Omental fat pad (tissue), 4 donors: ENCODE measurements around the gene ACSS1. TPM values are rescaled to one million over a fixed set of nuclear protein-coding genes. Genes with fewer than 3 reads are reported as not detected.

Source experiments
- ATAC-seq: fragments of 150-250 bp; one replicate; pipeline ENCODE4 v1.9.1; 2016; ENCODE audit warnings: mild to moderate bottlenecking, moderate library complexity; ENCODE audit not compliant: low FRiP score
- DNase-seq: peaks from one replicate; pipeline ENCODE4 v3.0.0-alpha.2; 2019; ENCODE audit warnings: low spot score
- total RNA-seq, 4 donors: library from RNA; depleted of rRNA; stranded (reverse); fragments of >200 nt; gene quantifications; one replicate each; pipeline ENCODE4 v1.1.0, GENCODE V29; 2016
- TF ChIP-seq, protein P1 (sequence below), 3 donors: fragments of 450-650 bp; IDR thresholded peaks; one replicate each; pipeline ENCODE4 v1.5.1; 2016 to 2017; ENCODE audit warnings: antibody characterized with exemption in 3 of 3, mild to moderate bottlenecking in 3 of 3, moderate library complexity in 2 of 3

ACSS1 gene
- total RNA-seq, 4 donors from 2014 or later: 15.9 to 45.4 (median 19.0) TPM

DNA sequence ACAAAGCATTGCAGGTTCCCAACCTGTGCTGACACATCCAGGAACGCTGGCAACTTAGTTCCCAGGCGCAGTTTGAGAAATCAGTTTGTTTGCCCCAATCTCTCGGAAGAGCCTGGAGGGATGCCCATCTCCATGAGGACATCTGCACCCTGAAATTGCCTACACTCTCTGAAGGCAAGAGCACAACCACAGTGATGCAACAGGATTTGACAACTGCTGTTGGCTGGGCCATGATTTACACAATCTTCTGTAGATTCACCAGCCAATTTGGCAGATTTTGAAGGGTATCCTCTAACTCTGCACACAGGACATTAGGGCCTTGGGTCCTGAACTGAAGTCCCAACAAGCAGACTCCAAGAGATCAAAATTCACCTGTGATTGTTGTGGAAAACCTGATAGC lies 68.8 kb downstream of the ACSS1 start:
- DNase-seq: no peak
- ATAC-seq: no peak
- TF ChIP-seq, protein P1, sequence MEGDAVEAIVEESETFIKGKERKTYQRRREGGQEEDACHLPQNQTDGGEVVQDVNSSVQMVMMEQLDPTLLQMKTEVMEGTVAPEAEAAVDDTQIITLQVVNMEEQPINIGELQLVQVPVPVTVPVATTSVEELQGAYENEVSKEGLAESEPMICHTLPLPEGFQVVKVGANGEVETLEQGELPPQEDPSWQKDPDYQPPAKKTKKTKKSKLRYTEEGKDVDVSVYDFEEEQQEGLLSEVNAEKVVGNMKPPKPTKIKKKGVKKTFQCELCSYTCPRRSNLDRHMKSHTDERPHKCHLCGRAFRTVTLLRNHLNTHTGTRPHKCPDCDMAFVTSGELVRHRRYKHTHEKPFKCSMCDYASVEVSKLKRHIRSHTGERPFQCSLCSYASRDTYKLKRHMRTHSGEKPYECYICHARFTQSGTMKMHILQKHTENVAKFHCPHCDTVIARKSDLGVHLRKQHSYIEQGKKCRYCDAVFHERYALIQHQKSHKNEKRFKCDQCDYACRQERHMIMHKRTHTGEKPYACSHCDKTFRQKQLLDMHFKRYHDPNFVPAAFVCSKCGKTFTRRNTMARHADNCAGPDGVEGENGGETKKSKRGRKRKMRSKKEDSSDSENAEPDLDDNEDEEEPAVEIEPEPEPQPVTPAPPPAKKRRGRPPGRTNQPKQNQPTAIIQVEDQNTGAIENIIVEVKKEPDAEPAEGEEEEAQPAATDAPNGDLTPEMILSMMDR (IDR thresholded peaks at IDR 0.05): no peak

DNA sequence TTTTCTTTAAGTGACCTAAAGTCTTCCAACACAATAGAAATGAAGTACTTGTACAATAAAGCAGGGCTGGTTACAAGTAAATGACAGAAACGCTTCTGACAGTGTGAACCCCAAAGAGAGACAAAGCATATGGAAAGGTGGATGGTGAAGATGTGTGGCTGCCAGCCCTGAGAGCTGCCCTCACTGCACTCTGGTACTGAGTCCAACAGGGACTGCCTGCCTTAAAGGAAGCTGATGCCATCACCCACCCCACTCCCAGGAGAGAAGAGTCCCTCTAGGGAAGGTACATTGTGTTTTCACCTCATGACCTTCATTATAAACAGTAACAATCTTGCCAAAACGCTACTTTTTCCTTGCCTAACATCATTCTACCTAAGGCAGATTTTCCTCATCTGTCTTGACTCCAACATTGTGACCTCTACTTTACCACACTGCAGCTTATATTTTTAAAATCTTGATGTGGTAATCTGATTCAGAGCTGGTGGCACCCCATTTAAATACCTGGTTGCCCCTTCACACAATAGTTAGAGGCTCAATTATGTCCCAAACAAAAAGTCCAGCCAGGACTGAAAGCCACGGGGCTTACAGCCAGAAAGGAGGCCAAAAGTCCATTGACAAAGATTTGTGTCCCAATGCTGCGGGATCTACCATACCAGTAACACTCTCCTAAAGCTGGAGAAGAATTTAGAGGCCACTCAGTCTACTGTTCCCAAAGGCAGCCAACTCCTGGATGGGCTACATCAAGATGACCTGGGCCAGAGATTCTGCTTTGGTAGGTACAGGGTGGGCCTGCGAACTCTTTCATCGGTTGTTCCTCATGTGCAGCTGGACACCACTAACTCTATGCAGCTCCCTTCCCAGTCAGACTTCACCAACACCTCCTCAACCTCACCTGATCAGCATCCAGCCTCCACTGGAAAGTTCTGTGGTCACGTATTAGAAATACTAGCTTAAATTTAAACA lies 69.8 kb downstream of the ACSS1 start:
- DNase-seq: no peak
- TF ChIP-seq, protein P1 (IDR thresholded peaks at IDR 0.05): no peak

DNA sequence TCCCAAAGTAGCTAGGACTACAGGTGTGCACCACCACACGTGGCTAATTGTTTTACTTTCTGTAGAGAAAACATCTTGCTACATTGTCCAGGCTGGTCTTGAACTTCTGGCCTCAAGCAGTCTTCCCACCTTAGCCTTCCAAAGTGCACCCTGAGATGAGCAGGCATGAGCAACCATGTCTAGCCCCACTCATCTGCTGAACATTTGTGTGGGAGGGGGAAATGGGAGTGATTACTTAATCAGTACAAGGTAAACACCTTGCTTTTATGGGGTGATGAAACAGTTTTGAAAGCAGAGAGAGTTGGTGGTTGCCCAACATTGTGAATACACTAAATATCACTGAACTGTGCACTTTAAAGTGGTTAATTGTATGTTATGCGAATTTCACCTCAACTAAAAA lies 70.7 kb downstream of the ACSS1 start:
- ATAC-seq (no peak), DNase-seq (no peak)
- TF ChIP-seq, protein P1 (IDR thresholded peaks at IDR 0.05): no peak

More for the DNA sequence above, 69.8 kb downstream of the ACSS1 start:
- no peak for ATAC-seq

DNA sequence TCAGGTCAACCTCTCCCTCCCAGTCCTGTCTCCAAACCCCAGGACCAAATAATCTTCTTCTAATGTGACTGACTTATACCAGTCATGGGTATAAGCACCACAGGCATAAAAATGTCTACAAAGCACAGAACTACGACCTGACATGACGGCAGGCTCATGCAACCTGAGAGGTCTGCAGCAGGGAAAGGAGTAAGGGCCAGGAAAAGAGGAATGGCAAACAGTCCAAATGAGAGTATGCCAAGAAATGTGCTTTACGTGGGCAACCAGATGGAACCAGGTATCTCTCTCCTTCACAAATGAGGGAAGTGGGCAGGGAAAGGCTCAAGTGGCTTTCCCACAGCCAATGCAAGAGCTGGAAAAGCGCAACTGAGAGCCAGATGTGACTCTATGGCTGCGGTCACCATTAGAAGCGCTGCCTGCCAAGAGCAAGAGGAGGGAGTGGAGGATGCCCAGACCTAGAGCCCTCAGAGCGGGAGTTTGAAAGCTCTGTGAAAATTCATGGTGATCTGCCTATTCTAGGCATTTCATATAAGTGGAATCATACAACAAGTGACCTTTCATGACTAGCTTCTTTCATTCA lies 71.4 kb downstream of the ACSS1 start:
- ATAC-seq (no peak), DNase-seq (no peak)
- TF ChIP-seq, protein P1 (IDR thresholded peaks at IDR 0.05): no peak

DNA sequence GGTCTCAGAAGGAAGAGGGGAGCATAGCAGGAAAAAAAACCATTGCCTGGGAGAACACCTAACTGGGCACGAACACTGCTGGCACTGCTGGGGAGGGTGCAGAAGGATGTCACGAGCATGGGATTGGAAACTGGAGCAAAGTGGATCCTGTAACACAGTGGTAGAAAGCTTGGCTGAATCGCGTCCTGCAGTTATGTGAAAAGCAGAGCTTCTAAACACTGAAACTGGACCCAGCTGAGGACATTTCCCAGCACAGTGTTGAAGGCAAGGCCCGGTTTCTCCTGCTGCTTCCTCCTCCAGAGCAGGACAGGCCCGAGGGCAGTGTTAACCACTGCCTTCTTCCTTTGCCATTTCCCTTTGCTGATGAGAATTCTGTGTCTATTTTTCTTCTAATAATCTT lies 72.1 kb downstream of the ACSS1 start:
- ATAC-seq: no peak
- no peak for DNase-seq
- TF ChIP-seq, protein P1 (IDR thresholded peaks at IDR 0.05): no peak

DNA sequence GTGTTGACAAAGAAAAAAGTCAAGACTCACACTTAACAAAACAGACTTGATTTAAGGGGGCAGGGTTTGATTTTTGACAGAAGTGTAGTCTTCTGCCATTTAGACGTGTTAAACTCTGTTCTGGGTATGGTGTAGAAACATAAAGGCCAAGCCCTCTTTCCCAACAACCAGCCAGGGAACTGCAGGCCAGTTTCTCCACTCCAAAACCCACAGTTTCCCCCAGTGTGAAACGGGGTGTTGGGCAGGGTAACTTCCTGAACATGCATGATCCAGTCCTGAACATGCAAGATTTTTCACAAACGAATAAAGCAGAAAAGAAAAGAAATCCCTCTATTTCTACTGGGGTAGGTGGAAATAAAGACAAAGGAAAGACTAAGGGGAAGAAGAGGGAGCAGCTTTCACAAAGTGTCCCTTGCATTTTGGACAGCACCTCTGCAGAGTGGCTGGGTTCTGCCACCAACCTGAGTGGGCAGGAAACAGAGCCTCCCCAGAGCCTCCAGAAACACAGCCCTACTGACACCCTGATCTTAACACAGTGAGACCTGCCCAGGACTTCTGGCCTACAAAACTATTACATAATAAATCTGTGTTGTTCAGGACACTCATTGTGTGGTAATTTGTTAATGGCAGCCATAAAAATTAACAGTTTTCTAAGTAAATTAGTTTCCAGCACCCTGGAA lies 72.8 kb downstream of the ACSS1 start:
- DNase-seq (no peak), ATAC-seq (no peak)
- TF ChIP-seq, protein P1 (IDR thresholded peaks at IDR 0.05): no peak
